ENCODE data around the gene ITM2B. TPM values are rescaled to one million over a fixed set of nuclear protein-coding genes. Genes with fewer than 3 reads are reported as not detected.

The ITM2B gene
- total and polyA plus RNA-seq, 10 of the 15 experiments (the other 5 are each of a cell fraction or from before 2014, with no cell fraction given), result 2.5 to 18.1 (median 4.9) TPM

DNA sequence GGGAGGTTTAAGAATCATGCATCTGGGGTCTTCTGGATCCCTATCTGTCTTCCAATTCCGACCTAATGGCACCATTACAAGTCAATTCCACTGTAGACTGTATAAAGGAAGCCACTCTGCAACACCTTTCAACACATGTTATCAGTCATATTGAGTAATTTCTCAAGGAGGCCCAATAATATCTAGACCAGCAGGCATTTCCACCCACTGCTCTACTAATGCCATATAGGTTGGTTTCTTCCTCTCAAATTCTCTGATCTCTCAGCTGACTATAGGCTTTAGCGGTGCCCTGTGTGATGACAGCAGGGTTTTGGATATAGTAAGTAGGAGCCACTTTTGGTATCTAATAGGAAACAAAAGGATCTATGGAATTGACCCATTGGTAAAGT, 12.4 kb upstream of the ITM2B start:
- in situ Hi-C loops (cut with MboI), result no loop called here
- POLR2A ChIA-PET, result no interaction called here
- CTCF ChIA-PET, result interaction anchor here (0.7 to 1.3 kb wide), 3 partner anchors 14 to 182 kb away, joined by 3 read pairs; no protein-coding TSS in a partner anchor
- 43% methylated on average over 2 of the region's 2 CpGs for WGBS (ENCODE audit: insufficient coverage, insufficient replicate concordance, low lambda C conversion rate, missing lambda C conversion rate)
- H2AFZ ChIP-seq (ENCODE audit: control insufficient read depth, low read depth, low read length), result no peak overlapping the region
- RAD21 ChIA-PET (ENCODE audit: unreplicated experiment), result no interaction called here
- intact Hi-C loops (cut with micrococcal nuclease; ENCODE audit: unreplicated experiment), result no loop called here
- H4K20me1 ChIP-seq (ENCODE audit: control insufficient read depth, insufficient read depth), result no peaks in the 10 kb centered on the region
- SMC1A ChIA-PET (ENCODE audit: uncharacterized antibody, unreplicated experiment), result no interaction called here
- no peak for TF ChIP-seq EZH2 (IDR thresholded peaks at IDR 0.05; ENCODE audit: borderline replicate concordance, control insufficient read depth, low read depth, low read length)
- no peak for TF ChIP-seq ETV6 (conservative IDR thresholded peaks at IDR 0.05 in 1 of 2, IDR thresholded peaks at IDR 0.05 in 1 of 2; ENCODE audit: borderline replicate concordance in 1 of 2, low read depth in 1 of 2)
- TF ChIP-seq, protein P1, sequence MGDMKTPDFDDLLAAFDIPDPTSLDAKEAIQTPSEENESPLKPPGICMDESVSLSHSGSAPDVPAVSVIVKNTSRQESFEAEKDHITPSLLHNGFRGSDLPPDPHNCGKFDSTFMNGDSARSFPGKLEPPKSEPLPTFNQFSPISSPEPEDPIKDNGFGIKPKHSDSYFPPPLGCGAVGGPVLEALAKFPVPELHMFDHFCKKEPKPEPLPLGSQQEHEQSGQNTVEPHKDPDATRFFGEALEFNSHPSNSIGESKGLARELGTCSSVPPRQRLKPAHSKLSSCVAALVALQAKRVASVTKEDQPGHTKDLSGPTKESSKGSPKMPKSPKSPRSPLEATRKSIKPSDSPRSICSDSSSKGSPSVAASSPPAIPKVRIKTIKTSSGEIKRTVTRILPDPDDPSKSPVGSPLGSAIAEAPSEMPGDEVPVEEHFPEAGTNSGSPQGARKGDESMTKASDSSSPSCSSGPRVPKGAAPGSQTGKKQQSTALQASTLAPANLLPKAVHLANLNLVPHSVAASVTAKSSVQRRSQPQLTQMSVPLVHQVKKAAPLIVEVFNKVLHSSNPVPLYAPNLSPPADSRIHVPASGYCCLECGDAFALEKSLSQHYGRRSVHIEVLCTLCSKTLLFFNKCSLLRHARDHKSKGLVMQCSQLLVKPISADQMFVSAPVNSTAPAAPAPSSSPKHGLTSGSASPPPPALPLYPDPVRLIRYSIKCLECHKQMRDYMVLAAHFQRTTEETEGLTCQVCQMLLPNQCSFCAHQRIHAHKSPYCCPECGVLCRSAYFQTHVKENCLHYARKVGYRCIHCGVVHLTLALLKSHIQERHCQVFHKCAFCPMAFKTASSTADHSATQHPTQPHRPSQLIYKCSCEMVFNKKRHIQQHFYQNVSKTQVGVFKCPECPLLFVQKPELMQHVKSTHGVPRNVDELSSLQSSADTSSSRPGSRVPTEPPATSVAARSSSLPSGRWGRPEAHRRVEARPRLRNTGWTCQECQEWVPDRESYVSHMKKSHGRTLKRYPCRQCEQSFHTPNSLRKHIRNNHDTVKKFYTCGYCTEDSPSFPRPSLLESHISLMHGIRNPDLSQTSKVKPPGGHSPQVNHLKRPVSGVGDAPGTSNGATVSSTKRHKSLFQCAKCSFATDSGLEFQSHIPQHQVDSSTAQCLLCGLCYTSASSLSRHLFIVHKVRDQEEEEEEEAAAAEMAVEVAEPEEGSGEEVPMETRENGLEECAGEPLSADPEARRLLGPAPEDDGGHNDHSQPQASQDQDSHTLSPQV (IDR thresholded peaks at IDR 0.05), result no peak
- peak; percentile 32; the same call in 1 of the 2 replicates for TF ChIP-seq JUNB (IDR thresholded peaks at IDR 0.05)
- no peak for TF ChIP-seq EGR1 (IDR thresholded peaks at IDR 0.05; ENCODE audit: borderline replicate concordance in 1 of 2, low read depth in 2 of 2, low read length in 2 of 2)
- TF ChIP-seq CREB1 (IDR thresholded peaks at IDR 0.05; ENCODE audit: low read depth), result no peak
- H3K4me3 ChIP-seq, result no peak overlapping the region
- DNase-seq (ENCODE audit: low read depth, low spot score) (no peak), FAIRE-seq (no peak), ATAC-seq (no peak)
- H3K4me2 ChIP-seq (ENCODE audit: control insufficient read depth, insufficient read depth), result no peak overlapping the region; the same call in 1 of the 2 replicates
- no peak overlapping the region for H3K27ac ChIP-seq (ENCODE audit: control insufficient read depth, insufficient read depth)
- H3K79me2 ChIP-seq (ENCODE audit: control insufficient read depth, insufficient read depth, low read length), result no peaks in the 10 kb centered on the region
- H3K27me3 ChIP-seq (replicated peaks in 1 of 2; ENCODE audit: control insufficient read depth in 2 of 2, insufficient read depth in 2 of 2, low read length in 1 of 2), result peaks cover 0 to 6% of the 10 kb centered on the region in 2 experiments; a peak in 1 of 4 replicates
- BruUV-seq (replicated peaks), result no TSS peak
- no peaks in the 10 kb centered on the region for H3K36me3 ChIP-seq (ENCODE audit: control insufficient read depth in 2 of 2, insufficient read depth in 2 of 2, low read length in 1 of 2)
- H3K9ac ChIP-seq (ENCODE audit: control insufficient read depth, insufficient read depth, low read length), result no peak overlapping the region
- no peaks in the 10 kb centered on the region for H3K4me1 ChIP-seq (ENCODE audit: control insufficient read depth, insufficient read depth, low read length)
- H3K9me3 ChIP-seq (replicated peaks; ENCODE audit: control insufficient read depth, insufficient read depth, low read length), result no peaks in the 10 kb centered on the region; the same call in 2 of the 3 replicates

Measured in GM12878 (cell line).